GM19239 (cell line): Measurements from ENCODE around the gene EMX2.

Source experiments
- DNase-seq: peaks from one replicate; pipeline ENCODE4 v3.0.0; 2011; ENCODE audit warnings: low spot score; ENCODE audit not compliant: insufficient read length
- FAIRE-seq: peaks from 2 replicates; lab custom pipeline; 2011; peaks lifted over from hg19 to GRCh38; lab: Jason Lieb, UNC

Gene EMX2

GRCh38 chr10:117543225-117544003 lies 868 bp downstream of the EMX2 start:
- FAIRE-seq = no peak
- no peak for DNase-seq

- DNase-seq (no peak), FAIRE-seq (no peak)
These were observed 1.6 kb downstream of the EMX2 start for GRCh38 chr10:117544004-117544701.

- FAIRE-seq (no peak), DNase-seq (no peak)
These were observed 2.2 kb downstream of the EMX2 start for GRCh38 chr10:117544711-117545140.

GRCh38 chr10:117545141-117546019 lies 2.8 kb downstream of the EMX2 start:
- no peak for DNase-seq
- FAIRE-seq = no peak

- no peak for DNase-seq
- no peak for FAIRE-seq
These were observed 3.6 kb downstream of the EMX2 start for GRCh38 chr10:117546020-117546580.

- DNase-seq (no peak), FAIRE-seq (no peak)
These were observed 4.1 kb downstream of the EMX2 start for GRCh38 chr10:117546581-117547015.

GRCh38 chr10:117547016-117547715 lies 4.6 kb downstream of the EMX2 start:
- FAIRE-seq (no peak), DNase-seq (no peak)

GRCh38 chr10:117547716-117548668 lies 5.4 kb downstream of the EMX2 start:
- no peak for FAIRE-seq

GRCh38 chr10:117549100-117549585 lies 6.6 kb downstream of the EMX2 start:
- DNase-seq = no peak
- no peak for FAIRE-seq

More at GRCh38 chr10:117547716-117548668, 5.4 kb downstream of the EMX2 start:
- DNase-seq = no peak

GRCh38 chr10:117550076-117550475 lies 7.5 kb downstream of the EMX2 start:
- DNase-seq (no peak), FAIRE-seq (no peak)

- DNase-seq (no peak), FAIRE-seq (no peak)
These were observed 8.2 kb downstream of the EMX2 start for GRCh38 chr10:117550599-117551329.

GRCh38 chr10:117551330-117552155 lies 9.0 kb downstream of the EMX2 start:
- DNase-seq = no peak
- no peak for FAIRE-seq

- no peak for DNase-seq
- no peak for FAIRE-seq
These were observed 9.6 kb downstream of the EMX2 start for GRCh38 chr10:117552156-117552631.

- FAIRE-seq (no peak), DNase-seq (no peak)
These were observed 10.2 kb downstream of the EMX2 start for GRCh38 chr10:117552701-117553141.

GRCh38 chr10:117553142-117553814 lies 10.7 kb downstream of the EMX2 start:
- DNase-seq (no peak), FAIRE-seq (no peak)

GRCh38 chr10:117553815-117554172 lies 11.2 kb downstream of the EMX2 start:
- FAIRE-seq = no peak
- no peak for DNase-seq
